Panc1 (cell line): ENCODE results near the gene POLD2. TPM values are rescaled to one million over a fixed set of nuclear protein-coding genes. Genes with fewer than 3 reads are reported as not detected.
"Not testable (repeated sequence)": the region's sequence is repeated elsewhere in the genome, so short reads cannot be mapped to it uniquely, and the experiment has no call there.

Source experiments
- ATAC-seq: fragments of 200-7000 bp; cut with Tn5 transposase; 2 replicates; pipeline ENCODE4 v1.9.1; 2020; ENCODE audit warnings: mild to moderate bottlenecking, moderate library complexity
- BruUV-seq: library from RNA; stranded (reverse); fragments of 400-500 nt; replicated peaks from 2 replicates; lab custom pipeline; 2021; lab: Mats Ljungman, UMichigan
- CTCF ChIA-PET: fragments of 300-600 bp; sonication (Branson Sonifier 250); formaldehyde crosslinking; loops from one replicate; lab custom pipeline; 2022; ENCODE audit warnings: antibody characterized with exemption; lab: Charles Lee
- POLR2A ChIA-PET: fragments of 300-600 bp; sonication (Branson Sonifier 250); formaldehyde crosslinking; loops from one replicate; lab custom pipeline; 2022; ENCODE audit warnings: antibody characterized with exemption; lab: Charles Lee
- DNase-seq: peaks from one replicate; pipeline ENCODE4 v3.0.0-alpha.2; 2010; ENCODE audit warnings: low read depth, low spot score
- H3K27ac ChIP-seq: 2 replicates; pipeline ENCODE4 v1.5.1; 2011; ENCODE audit warnings: mild to moderate bottlenecking, low read length, inconsistent platforms
- H3K27me3 ChIP-seq: fragments of 200-500 bp; sonication (Bioruptor generic); 2 replicates; pipeline ENCODE4 v1.6.0; 2014; ENCODE audit warnings: low read length, inconsistent platforms; ENCODE audit not compliant: control insufficient read depth, insufficient read depth
- H3K36me3 ChIP-seq: fragments of 200-500 bp; sonication (Bioruptor generic); 2 replicates; pipeline ENCODE4 v1.5.1; 2014; ENCODE audit warnings: inconsistent platforms, mild to moderate bottlenecking, low read length, moderate library complexity; ENCODE audit not compliant: control insufficient read depth, insufficient read depth
- H3K4me1 ChIP-seq: 2 replicates; pipeline ENCODE4 v1.5.1; 2011; ENCODE audit warnings: inconsistent platforms, mild to moderate bottlenecking, low read length, moderate library complexity; ENCODE audit not compliant: control insufficient read depth, insufficient read depth
- H3K4me3 ChIP-seq, 2 experiments: 2 replicates each; pipeline ENCODE4 v1.5.1; 2011 to 2012; ENCODE audit warnings: low read depth in 2 of 2, low read length in 2 of 2, mild to moderate bottlenecking in 2 of 2, inconsistent platforms in 1 of 2, moderate library complexity in 1 of 2
- H3K9me3 ChIP-seq: fragments of 200-500 bp; sonication (Bioruptor generic); 2 replicates; pipeline ENCODE4 v1.5.1; 2014; ENCODE audit warnings: low read depth, mild to moderate bottlenecking, inconsistent platforms, low read length, moderate library complexity; ENCODE audit not compliant: control insufficient read depth, insufficient read depth
- CTCF ChIP-seq: fragments of 450-650 bp; IDR thresholded peaks from 2 replicates; pipeline ENCODE4 v1.5.1; 2017; ENCODE audit warnings: mild to moderate bottlenecking
- POLR2AphosphoS5 ChIP-seq: IDR thresholded peaks from 2 replicates; pipeline ENCODE4 v1.6.1; 2012; ENCODE audit warnings: mild to moderate bottlenecking, low read depth, low read length, moderate library complexity
- REST ChIP-seq, 2 experiments: IDR thresholded peaks; 2 replicates each; pipeline ENCODE4 v1.6.1; 2011 to 2012; ENCODE audit warnings: low read depth in 2 of 2, control low read depth in 1 of 2, low read length in 1 of 2, mild to moderate bottlenecking in 1 of 2, moderate library complexity in 1 of 2; ENCODE audit not compliant: insufficient read depth in 1 of 2
- SIN3A ChIP-seq: IDR thresholded peaks from 2 replicates; pipeline ENCODE4 v1.6.1; 2012; ENCODE audit warnings: low read depth, mild to moderate bottlenecking, low read length, moderate library complexity, borderline replicate concordance; ENCODE audit not compliant: insufficient read depth
- TCF7L2 ChIP-seq: IDR thresholded peaks from 2 replicates; pipeline ENCODE4 v1.6.1; 2011; ENCODE audit warnings: mild to moderate bottlenecking, low read depth, low read length, inconsistent platforms
- in situ Hi-C: cut with HindIII; loops from 2 replicates; pipeline ENCODE4 v1.10.0; 2016; ENCODE audit warnings: low sequenced_read_pairs, low pct_unique_long_range_greater_than_20kb
- intact Hi-C: fragments of 100-400 bp; cut with micrococcal nuclease; formaldehyde crosslinking; loops from one replicate; pipeline ENCODE4 v1.10.0; 2022; ENCODE audit not compliant: unreplicated experiment
- total RNA-seq: library from RNA; stranded (reverse); gene quantifications from one replicate; pipeline ENCODE4 v1.2.1, GENCODE V29; 2021; ENCODE audit not compliant: unreplicated experiment

The POLD2 gene
- total RNA-seq, 1 experiment from 2014 or later = 195 TPM

DNA sequence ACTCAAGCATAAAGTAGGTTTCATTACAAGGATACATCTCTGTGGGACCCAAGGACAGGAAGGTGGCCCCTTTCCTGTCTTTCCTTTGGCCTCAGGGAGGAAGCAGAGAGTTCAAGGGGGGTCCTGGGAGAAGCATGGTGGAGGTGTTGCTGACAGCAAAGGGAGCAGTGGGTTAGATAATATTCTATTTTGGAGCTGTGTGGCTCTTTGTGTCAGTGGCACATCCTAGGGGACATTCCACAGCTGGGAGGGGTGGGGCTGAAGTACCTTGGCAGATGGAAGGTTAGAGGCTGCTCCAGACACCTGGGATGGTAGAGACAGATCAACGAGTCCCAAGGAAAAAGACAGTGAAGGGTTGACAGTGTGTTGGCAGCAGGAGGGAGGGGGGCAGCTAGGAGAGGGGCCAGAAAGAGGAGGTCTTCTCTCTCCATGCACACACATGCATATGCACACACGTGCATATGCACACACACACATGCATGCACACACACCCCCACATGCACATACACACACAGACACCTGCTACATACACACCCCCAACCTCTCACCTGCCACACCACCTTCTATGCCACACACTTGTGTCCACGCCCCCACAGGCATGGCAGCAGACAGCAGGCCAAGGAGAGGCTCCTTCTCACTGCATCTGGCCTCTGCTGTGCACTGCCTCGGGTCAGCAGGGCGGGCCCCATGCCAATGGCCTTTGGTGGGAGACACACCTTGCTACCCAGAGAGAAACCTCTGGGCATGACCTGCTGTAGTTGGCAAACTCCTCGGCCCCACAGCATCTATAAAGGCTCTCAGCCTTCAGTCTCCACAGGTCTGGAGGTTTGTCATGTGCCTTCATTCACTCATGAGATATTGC, 5.6 kb upstream of the POLD2 start:
- no peak for TF ChIP-seq SIN3A
- TF ChIP-seq POLR2AphosphoS5 = no peak
- no peak for TF ChIP-seq CTCF
- TF ChIP-seq TCF7L2 = no peak
- TF ChIP-seq REST (IDR thresholded peaks at IDR 0.05; ENCODE audit: insufficient read depth in 1 of 2, low read depth in 2 of 2, low read length in 1 of 2) = no peak

DNA sequence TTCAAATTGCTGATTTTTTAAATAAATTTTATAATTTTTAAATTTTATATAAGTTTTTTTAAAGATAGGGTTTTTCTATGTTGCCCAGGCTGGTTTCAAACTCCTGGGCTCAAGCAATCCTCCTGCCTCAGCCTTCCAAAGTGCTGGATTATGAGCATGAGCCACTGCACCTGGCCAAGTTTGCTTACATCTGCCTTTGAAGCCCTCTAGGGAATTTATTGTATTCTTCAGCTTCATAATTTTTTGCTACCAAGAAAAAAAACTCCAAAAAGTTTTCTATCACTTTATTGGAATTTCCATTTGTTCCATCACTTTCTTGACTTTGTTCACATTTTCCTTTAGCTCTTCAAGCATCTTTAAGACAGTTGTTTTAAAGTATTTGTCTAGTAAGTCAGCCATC, 3.8 kb upstream of the POLD2 start:
- Histone ChIP-seq H3K4me3 (no peak overlapping the region), H3K4me1 (peaks cover 16% of the 10 kb centered on the region), H3K27ac (no peak overlapping the region), H3K36me3 (peaks cover 2% of the 10 kb centered on the region; the same call in 1 of the 2 replicates), H3K9me3 (no peaks in the 10 kb centered on the region), H3K27me3 (no peaks in the 10 kb centered on the region)
- POLR2A ChIA-PET = no interaction called here
- TF ChIP-seq POLR2AphosphoS5 (no peak), CTCF (no peak), TCF7L2 (no peak), SIN3A (no peak), REST (IDR thresholded peaks at IDR 0.05; ENCODE audit: insufficient read depth in 1 of 2, low read depth in 2 of 2, low read length in 1 of 2) (no peak)
- no peak for DNase-seq
- no peak for ATAC-seq
- in situ Hi-C loops (no loop called here), intact Hi-C loops (no loop called here)
- BruUV-seq = no TSS peak
- CTCF ChIA-PET = no interaction called here

More for the DNA sequence above, 5.6 kb upstream of the POLD2 start:
- no TSS peak for BruUV-seq
- ATAC-seq (no peak), DNase-seq (no peak)
- H3K4me3 ChIP-seq = no peak overlapping the region
- ChIA-PET CTCF (no interaction called here), POLR2A (no interaction called here)
- H3K36me3 ChIP-seq = no peaks in the 10 kb centered on the region
- peaks cover 12% of the 10 kb centered on the region for H3K4me1 ChIP-seq
- in situ Hi-C loops = no loop called here
- H3K27me3 ChIP-seq = no peaks in the 10 kb centered on the region
- H3K9me3 ChIP-seq = no peaks in the 10 kb centered on the region
- intact Hi-C loops = no loop called here
- no peak overlapping the region for H3K27ac ChIP-seq

- H3K27me3 ChIP-seq, H3K9me3 ChIP-seq, intact Hi-C loops, H3K4me3 ChIP-seq, CTCF ChIA-PET, DNase-seq, ATAC-seq, in situ Hi-C loops, H3K27ac ChIP-seq, BruUV-seq, H3K36me3 ChIP-seq, POLR2A ChIA-PET: not testable (repeated sequence)
- peaks cover 15% of the 10 kb centered on the region for H3K4me1 ChIP-seq
Measured at GRCh38 chr7:44126574-44126973, 3.2 kb upstream of the POLD2 start.
